Putamen (tissue), 1 donor: Measurements from ENCODE around the gene TPM1.

Source experiments
- DNase-seq: peaks from one replicate; pipeline ENCODE4 v3.0.0-alpha.2; 2016; ENCODE audit warnings: low spot score

Gene TPM1

GRCh38 chr15:63041402-63041973, 1.1 kb upstream of the TPM1 start:
- no peak for DNase-seq

DNA sequence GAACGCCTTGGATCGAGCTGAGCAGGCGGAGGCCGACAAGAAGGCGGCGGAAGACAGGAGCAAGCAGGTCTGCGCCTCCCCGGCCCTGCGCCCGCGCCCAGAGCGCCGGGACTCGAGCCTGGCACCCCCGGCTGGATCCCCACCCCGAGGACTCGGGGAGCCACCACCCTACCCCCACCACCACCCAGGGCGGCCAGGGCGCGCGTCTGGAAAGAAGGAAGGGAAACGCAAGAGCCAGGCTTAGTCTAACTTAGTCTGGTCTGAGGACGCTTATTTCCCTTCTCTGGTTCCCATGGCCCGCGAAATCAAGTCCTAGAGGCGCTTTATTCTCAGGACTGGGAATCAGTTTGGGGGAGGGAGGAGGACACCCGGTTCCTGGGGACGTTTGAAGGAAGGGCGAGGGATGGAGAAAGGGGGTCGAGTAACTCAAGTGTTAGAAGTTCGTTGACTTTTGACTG, 359 bp downstream of the TPM1 start:
- DNase-seq, result no peak

- DNase-seq, result no peak
Observed at GRCh38 chr15:63043335-63044076, 959 bp downstream of the TPM1 start.

DNA sequence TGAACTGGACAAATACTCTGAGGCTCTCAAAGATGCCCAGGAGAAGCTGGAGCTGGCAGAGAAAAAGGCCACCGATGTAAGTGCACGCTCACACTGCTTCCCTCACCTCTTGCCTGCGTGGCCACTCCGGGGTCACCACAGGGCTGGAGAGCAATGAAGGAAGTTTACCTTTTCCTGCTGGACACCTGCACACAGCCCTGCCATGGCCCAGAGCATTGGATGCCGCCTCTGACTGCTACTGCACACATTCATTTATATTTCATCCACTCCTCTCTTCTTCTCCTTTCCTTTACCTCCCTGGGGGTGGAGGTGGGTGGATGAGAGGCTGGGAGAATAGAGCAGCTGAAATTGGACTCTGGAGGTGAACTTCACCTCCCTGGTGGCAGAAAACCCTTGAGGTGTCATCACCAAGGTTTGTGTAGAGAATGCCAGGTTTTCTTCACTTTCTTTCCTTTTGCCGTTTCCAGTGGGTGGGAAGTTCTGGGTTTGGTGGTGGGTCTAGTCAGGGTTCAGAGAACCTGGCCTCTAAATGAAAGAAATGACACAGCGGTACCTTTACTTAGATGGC, 1.6 kb downstream of the TPM1 start:
- no peak for DNase-seq

DNA sequence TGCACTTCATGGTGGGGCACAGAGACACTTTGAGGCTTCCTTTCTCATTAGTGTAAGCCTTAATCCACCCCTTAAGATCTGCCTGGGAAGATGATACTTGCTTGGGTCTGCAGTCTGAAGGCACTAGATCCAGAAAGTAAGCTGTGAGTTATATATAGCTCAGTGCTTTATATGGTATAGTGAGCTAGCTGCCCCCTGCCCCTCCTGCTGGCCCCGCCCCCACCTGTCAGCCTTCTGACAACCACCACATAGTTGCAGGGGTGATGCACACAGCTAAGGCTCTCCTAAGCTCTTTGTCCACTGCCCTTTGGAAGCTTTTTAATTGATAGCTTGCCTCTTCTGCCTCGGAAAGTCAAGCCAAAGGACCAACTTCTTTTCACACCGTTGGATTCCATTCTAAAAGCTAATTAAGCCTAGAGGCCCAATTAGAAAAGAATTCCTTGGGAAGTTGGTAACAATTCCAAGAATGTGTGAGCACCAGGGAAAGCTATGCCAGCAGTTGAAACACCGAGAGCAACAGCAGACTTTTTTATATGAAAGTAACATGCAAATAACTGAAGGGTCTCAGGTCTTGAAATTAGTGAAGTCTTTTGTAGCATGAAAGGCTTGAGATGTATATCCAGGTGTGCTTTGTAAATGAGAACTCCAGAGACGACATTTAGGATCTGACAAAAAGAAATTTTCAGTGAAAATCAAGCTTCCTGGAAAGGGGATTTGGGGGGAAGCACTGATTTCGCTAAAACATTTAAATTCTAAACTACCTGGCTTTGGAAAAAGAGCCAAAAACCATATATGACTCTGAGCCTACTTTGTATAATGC, 2.3 kb downstream of the TPM1 start:
- DNase-seq, result no peak

- DNase-seq, result no peak
Observed at GRCh38 chr15:63045465-63045840, 2.9 kb downstream of the TPM1 start.

DNA sequence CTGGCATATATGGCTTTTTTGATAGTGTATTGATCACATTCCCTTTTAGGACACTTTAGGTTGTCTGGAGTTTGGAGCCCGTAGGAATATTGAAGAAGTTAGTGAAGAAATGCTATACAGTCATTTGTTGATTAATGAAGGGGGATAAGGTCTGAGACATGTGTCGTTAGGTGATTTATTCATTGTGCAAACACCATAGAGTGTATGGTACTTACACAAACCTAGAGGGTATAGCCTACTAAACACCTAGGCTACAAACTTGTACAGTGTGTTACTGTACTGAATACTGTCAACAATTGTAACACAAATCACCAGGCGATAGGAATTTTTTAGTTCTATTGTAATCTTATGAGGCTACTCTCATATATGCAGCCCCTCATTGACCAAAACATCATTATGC, 3.3 kb downstream of the TPM1 start:
- DNase-seq, result no peak

- no peak for DNase-seq
Observed at GRCh38 chr15:63046917-63047760, 4.6 kb downstream of the TPM1 start.

GRCh38 chr15:63047792-63048114, 5.2 kb downstream of the TPM1 start:
- DNase-seq, result no peak

- DNase-seq, result peak; percentile 85
Observed at GRCh38 chr15:63048115-63048775, 5.7 kb downstream of the TPM1 start.

DNA sequence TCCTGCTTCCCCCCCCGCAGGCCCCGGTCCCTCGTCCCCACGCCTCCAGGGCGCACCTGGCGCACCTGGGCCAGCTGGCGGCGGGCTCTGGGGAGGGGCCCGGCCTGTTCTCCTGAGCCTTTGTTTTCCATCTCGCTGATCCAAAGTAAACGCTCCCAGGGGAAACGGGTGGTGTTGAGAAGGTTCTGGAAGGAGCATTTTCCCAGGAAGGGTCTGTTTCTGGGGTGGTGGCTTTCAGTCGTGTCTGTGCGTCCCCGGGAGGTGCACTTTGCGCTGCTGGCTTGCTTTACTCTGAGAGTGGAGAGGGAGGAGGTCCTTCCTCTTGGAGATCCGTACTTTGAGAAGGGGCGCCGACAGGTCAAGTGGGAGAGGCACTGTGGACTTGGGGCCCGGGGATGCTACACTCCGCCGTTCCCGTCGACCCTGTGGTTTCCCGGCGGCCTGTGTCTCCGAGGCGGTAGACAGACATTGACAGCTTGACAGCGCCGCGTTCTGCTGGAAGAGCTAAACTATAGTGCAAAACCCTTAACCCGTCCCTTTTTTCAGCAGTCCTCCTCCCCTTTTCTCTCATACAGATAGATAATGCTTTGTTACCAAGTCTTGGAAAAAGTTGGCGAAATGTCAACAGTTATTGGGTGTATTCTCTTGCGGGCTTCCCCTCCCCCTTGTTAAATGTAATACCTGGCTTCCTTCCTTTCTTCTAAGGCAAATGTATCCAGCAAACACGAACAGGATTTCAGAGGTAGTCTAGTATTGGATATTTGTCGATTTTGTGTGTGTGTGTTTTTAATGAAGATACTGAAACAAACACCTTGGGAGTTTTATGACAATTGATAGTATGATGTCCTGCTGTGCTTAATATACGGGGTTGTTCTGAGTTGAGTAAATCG, 6.5 kb downstream of the TPM1 start:
- peak; percentile 61 for DNase-seq

GRCh38 chr15:63049783-63050371, 7.3 kb downstream of the TPM1 start:
- DNase-seq, result no peak

DNA sequence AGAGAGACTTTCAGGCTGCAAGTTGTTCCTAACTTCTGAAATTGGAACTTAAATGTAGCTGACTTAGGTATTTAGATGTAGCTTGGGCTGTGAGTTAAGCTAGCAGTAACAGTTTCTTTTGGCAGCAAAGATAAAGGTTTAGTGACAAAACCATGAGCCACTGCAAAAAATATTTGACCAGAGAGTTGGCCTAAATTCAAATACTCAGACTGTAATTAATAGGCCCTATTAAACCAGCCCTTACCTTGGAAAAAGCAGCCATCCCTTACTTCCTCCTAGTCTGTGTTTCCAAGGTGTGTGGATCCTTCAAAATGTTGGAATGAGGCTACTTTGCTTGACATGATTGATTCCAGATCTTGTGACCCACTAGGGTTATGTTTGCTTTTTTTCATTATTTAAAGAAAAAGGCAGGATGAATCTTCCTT, 8.2 kb downstream of the TPM1 start:
- DNase-seq, result no peak

GRCh38 chr15:63051156-63052066, 8.9 kb downstream of the TPM1 start:
- no peak for DNase-seq

- no peak for DNase-seq
Observed at GRCh38 chr15:63052077-63052841, 9.7 kb downstream of the TPM1 start.

DNA sequence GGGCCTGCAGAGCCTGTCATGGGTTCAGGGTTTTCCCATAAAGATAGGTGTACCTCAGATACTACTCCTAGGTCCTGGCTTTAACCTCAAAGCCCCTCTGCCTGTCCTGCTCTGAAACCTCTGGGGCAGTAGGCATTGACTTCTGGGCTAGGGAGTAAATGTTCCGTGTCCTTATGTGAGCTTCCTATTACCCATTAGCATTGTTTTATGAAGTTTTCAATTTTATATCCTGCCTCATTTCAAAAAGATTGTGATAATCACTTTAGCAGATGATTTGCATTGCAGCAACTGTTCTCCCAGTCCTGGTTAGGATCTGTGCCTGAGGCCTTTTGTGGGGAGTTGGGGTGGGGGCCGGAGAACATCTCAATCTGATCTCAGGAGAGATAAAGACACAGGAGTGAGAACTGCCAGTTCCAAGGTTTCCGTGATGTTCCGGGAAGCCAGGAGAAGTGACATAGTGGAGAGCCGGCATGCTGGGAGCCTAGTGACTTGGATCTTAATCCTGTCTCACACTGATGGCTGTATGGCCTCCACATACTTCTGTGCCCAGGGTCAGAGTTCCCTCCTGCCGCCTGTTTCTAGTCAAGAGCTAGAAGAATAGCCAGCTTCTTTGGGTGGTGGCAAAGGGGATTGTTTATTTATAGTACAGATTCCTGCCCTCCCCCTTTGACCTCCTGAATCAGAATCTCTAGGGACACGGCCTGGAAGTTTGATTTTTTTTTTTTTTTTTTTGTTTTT, 10.6 kb downstream of the TPM1 start:
- DNase-seq, result no peak

DNA sequence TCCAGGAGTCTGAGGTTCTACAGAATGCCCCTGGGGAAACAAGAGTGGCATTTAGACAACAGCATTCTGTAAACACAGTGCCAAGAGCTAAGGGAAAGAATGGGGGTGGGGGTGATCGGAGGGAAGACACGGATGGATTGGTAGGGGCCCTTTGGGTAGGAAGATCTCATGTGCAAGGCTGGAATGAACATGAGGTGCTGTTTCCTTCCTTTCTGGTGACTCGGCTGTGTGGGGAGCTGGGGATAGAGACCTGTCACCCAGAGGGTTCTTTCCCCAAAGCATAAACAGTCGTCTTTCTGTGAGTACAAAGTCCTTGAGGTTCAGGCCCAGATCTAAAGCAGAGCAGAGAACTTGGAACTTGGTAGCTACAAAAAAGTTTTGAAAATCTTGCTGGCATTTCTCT, 11.7 kb downstream of the TPM1 start:
- no peak for DNase-seq
